IPS-15b (cell line): ENCODE results near the gene FER.

ENCODE experiments used
- H3K27me3 ChIP-seq: one replicate; pipeline ENCODE4 v1.6.1; 2013; ENCODE audit warnings: low read length; ENCODE audit not compliant: control insufficient read depth, insufficient read depth
- H3K36me3 ChIP-seq: one replicate; pipeline ENCODE4 v1.6.1; 2013; ENCODE audit warnings: low read length; ENCODE audit not compliant: control insufficient read depth, insufficient read depth
- H3K4me1 ChIP-seq: one replicate; pipeline ENCODE4 v1.6.1; 2013; ENCODE audit warnings: mild to moderate bottlenecking, low read length; ENCODE audit not compliant: control insufficient read depth, insufficient read depth
- H3K4me3 ChIP-seq: one replicate; pipeline ENCODE4 v1.5.1; 2013; ENCODE audit warnings: low read depth, low read length
- H3K9ac ChIP-seq: one replicate; pipeline ENCODE4 v1.6.1; 2013; ENCODE audit warnings: low read depth, mild to moderate bottlenecking, low read length
- H3K9me3 ChIP-seq: one replicate; pipeline ENCODE4 v1.6.1; 2013; ENCODE audit warnings: mild to moderate bottlenecking, low read length; ENCODE audit not compliant: control insufficient read depth, insufficient read depth

FER gene

GRCh38 chr5:109239456-109239855 is 491.8 kb downstream of the FER start:
- no peaks in the 10 kb centered on the region for H3K9me3 ChIP-seq

GRCh38 chr5:109242518-109242917 is 494.8 kb downstream of the FER start:
- Histone ChIP-seq H3K9me3 (no peaks in the 10 kb centered on the region), H3K36me3 (no peaks in the 10 kb centered on the region), H3K4me3 (no peak overlapping the region), H3K4me1 (no peaks in the 10 kb centered on the region), H3K27me3 (no peaks in the 10 kb centered on the region), H3K9ac (no peak overlapping the region)

More at GRCh38 chr5:109239456-109239855, 491.8 kb downstream of the FER start:
- no peaks in the 10 kb centered on the region for H3K27me3 ChIP-seq
- H3K9ac ChIP-seq, result no peak overlapping the region
- H3K4me1 ChIP-seq, result no peaks in the 10 kb centered on the region
- H3K4me3 ChIP-seq, result no peak overlapping the region
- no peaks in the 10 kb centered on the region for H3K36me3 ChIP-seq

GRCh38 chr5:109246395-109246794 is 498.7 kb downstream of the FER start:
- Histone ChIP-seq H3K4me1 (no peaks in the 10 kb centered on the region), H3K36me3 (no peaks in the 10 kb centered on the region), H3K9ac (no peak overlapping the region), H3K4me3 (no peak overlapping the region), H3K9me3 (no peaks in the 10 kb centered on the region), H3K27me3 (no peaks in the 10 kb centered on the region)
